Esophagus muscularis mucosa (tissue), 4 donors: ENCODE measurements around the gene CTF1. TPM values are rescaled to one million over a fixed set of nuclear protein-coding genes. Genes with fewer than 3 reads are reported as not detected.
A peak's percentile ranks its signal among the peaks of the same experiment; 100 is the strongest.
"Not testable (repeated sequence)": the region's sequence is repeated elsewhere in the genome, so short reads cannot be mapped to it uniquely, and the experiment has no call there.

Experiments used
- DNase-seq: peaks from one replicate; pipeline ENCODE4 v3.0.0-alpha.2; 2017; ENCODE audit errors: extremely low spot score
- H3K27ac ChIP-seq, 4 donors: fragments of 200-600 bp; sonication (generic); replicated peaks in 1 of 4; 1 replicate in 3 of 4; 2 replicates in 1 of 4; pipeline ENCODE4 v1.5.1; 2016 to 2019; ENCODE audit warnings: mild to moderate bottlenecking in 1 of 4
- H3K27me3 ChIP-seq, 4 donors: fragments of 200-600 bp; sonication (generic); one replicate each; pipeline versions ENCODE4 v1.5.1 to v1.6.0; 2016 to 2019
- H3K36me3 ChIP-seq, 4 donors: fragments of 200-600 bp; sonication (generic); one replicate each; pipeline ENCODE4 v1.5.1; 2016 to 2019
- H3K4me1 ChIP-seq, 4 donors: fragments of 200-600 bp; sonication (generic); one replicate each; pipeline ENCODE4 v1.5.1; 2016 to 2019
- H3K4me3 ChIP-seq, 4 donors: fragments of 200-600 bp; sonication (generic); 1 replicate in 2 of 4; 2 replicates in 2 of 4; pipeline ENCODE4 v1.5.1; 2016 to 2019; ENCODE audit warnings: mild to moderate bottlenecking in 4 of 4, moderate library complexity in 1 of 4
- H3K9me3 ChIP-seq, 4 donors: fragments of 200-600 bp; sonication (generic); 1 replicate in 3 of 4; 2 replicates in 1 of 4; pipeline ENCODE4 v1.5.1; 2016 to 2019
- EP300 ChIP-seq: sonication (generic); formaldehyde crosslinking; IDR thresholded peaks from one replicate; pipeline ENCODE4 v1.6.1; 2017; ENCODE audit warnings: antibody characterized with exemption
- POLR2A ChIP-seq: fragments of 450-650 bp; IDR thresholded peaks from one replicate; pipeline ENCODE4 v1.6.1; 2017; ENCODE audit warnings: antibody characterized with exemption, moderate library complexity, mild to moderate bottlenecking, low read depth
- POLR2AphosphoS5 ChIP-seq, 2 donors: sonication (generic); formaldehyde crosslinking; IDR thresholded peaks; one replicate each; pipeline ENCODE4 v1.6.1; 2017; ENCODE audit warnings: antibody characterized with exemption in 2 of 2
- WGBS: methylation state at CpG from one replicate; pipeline ENCODE4 v1.1.5; 2018; 5-methylcytosine and 5-hydroxymethylcytosine counted together
- intact Hi-C: fragments of 100-400 bp; cut with DNase I; formaldehyde crosslinking; loops from one replicate; pipeline ENCODE4 v1.15.1; 2023
- total RNA-seq, 4 donors: library from RNA; depleted of rRNA; stranded (reverse); fragments of >200 nt; gene quantifications; one replicate each; pipeline versions ENCODE4 v1.1.0 to v1.2.1, GENCODE V29; 2016
- TF ChIP-seq, protein P1 (sequence below), 3 experiments: fragments of 200-600 bp in 2 of 3; fragments of 450-650 bp in 1 of 3; sonication (generic) in 2 of 3; IDR thresholded peaks; one replicate each; pipeline ENCODE4 v1.5.1; 2017 to 2019; ENCODE audit warnings: antibody characterized with exemption in 3 of 3, mild to moderate bottlenecking in 2 of 3, moderate library complexity in 1 of 3

The CTF1 gene
- total RNA-seq, 4 donors from 2014 or later = 6.2 to 18.8 (median 10.9) TPM

DNA sequence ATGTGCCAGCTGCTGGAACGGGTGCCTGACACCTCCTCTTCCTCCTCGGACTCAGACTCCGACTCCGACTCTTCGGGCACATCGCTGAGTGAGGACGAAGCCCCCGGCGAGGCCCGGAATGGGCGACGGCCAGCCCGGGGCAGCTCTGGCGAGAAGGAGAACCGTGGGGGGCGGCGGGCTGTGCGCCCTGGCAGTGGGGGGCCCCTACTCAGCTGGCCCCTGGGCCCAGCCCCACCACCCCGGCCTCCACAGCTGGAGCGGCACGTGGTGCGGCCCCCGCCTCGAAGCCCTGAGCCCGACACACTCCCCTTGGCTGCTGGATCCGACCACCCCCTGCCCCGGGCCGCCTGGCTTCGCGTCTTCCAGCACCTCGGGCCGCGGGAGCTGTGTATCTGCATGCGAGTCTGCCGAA, 33.8 kb downstream of the CTF1 start:
- Histone ChIP-seq H3K27me3 (no peaks in the 10 kb centered on the region), H3K4me3 (no peak overlapping the region), H3K27ac (no peak overlapping the region), H3K36me3 (peaks cover 20 to 85% (median 50%) of the 10 kb centered on the region in 4 donors), H3K9me3 (no peaks in the 10 kb centered on the region), H3K4me1 (peaks cover 11 to 36% (median 17%) of the 10 kb centered on the region in 4 donors)
- intact Hi-C loops = no loop called here
- DNase-seq = no peak
- WGBS = 93% methylated on average over 35 of the region's 35 CpGs
- TF ChIP-seq EP300 (no peak), POLR2A (no peak), POLR2AphosphoS5 (IDR thresholded peaks at IDR 0.05) (no peak)
- TF ChIP-seq, protein P1, sequence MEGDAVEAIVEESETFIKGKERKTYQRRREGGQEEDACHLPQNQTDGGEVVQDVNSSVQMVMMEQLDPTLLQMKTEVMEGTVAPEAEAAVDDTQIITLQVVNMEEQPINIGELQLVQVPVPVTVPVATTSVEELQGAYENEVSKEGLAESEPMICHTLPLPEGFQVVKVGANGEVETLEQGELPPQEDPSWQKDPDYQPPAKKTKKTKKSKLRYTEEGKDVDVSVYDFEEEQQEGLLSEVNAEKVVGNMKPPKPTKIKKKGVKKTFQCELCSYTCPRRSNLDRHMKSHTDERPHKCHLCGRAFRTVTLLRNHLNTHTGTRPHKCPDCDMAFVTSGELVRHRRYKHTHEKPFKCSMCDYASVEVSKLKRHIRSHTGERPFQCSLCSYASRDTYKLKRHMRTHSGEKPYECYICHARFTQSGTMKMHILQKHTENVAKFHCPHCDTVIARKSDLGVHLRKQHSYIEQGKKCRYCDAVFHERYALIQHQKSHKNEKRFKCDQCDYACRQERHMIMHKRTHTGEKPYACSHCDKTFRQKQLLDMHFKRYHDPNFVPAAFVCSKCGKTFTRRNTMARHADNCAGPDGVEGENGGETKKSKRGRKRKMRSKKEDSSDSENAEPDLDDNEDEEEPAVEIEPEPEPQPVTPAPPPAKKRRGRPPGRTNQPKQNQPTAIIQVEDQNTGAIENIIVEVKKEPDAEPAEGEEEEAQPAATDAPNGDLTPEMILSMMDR (IDR thresholded peaks at IDR 0.05) = no peak

DNA sequence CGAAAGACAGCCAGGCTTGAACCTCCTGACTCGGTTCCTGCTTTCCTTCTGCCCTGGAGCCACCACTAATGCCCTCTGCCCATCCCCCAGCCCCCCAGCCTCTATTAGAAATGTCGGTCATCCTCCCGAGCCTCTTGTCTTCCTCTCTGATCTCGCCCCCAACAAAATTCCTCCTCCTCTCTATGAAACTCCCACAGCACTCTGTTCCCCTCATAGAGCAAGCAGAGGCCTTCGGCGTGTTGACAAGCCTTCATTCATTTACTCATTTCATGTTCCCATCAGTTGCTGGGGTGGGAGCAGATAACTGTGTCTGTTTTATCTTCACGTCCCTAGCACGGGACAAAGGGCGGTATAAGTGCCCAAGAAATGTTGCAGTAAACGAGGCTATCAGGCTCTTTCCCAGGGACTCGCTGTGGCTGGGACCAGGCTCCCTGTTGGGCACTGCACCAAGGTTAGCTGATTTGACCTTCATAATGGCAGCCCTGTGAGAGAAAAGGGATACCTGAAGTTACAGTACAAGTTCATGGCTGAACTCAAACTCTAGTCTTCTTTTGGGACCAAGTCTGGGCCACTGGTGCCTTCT, 34.7 kb downstream of the CTF1 start:
- WGBS = 66% methylated on average over 12 of the region's 12 CpGs
- no peak for DNase-seq
- H3K9me3 ChIP-seq = no peaks in the 10 kb centered on the region
- no peak overlapping the region for H3K4me3 ChIP-seq
- TF ChIP-seq POLR2A (no peak), EP300 (no peak)
- H3K27ac ChIP-seq = no peak overlapping the region
- intact Hi-C loops = no loop called here
- peaks cover 11 to 30% (median 12%) of the 10 kb centered on the region in 4 donors for H3K4me1 ChIP-seq
- no peaks in the 10 kb centered on the region for H3K27me3 ChIP-seq
- peaks cover 20 to 85% (median 54%) of the 10 kb centered on the region in 4 donors for H3K36me3 ChIP-seq

DNA sequence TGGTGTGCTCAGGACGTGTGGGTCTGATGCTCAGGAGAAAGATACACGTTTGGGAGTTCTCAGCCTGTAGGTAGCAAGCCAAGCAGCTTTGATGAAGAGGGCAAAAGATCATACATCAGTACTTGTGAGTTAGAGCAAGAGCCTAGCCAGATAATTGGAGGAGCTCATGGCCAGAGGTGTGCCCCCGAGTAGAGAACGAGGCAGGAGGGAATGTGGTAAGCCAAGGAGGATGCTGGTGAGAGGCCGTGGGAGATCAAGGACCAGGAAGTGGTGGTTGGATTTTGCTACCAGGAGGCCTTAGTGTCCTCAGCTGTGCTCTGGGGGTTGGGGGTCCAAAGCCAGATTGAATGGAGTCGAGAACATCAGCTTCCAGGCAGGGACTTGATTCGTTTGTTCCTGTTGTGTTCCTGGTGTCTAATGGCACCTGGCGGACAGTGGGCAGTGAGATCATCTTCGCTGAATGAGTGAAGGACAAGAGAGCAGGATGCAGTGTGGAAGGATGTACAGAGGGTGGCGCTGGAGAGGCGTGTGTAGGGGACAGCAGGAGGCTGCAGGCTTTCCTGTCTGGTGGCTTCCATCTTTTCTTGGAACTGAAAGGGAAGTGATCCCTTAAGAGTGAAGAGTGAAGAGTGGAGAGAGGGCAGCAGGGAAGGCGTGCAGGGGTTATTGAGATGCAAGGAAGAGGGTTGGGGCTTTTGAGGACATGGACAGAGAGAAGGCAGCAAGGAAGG, 38.6 kb downstream of the CTF1 start:
- peak overlapping the region in 2 of 4 donors; percentile 4 to 22 for H3K27ac ChIP-seq
- peaks cover 6 to 18% (median 12%) of the 10 kb centered on the region in 4 donors for H3K4me1 ChIP-seq
- TF ChIP-seq, protein P1 (IDR thresholded peaks at IDR 0.05) = peak in 2 of 3 experiments; percentile 44 to 60
- TF ChIP-seq EP300 = no peak
- WGBS = 62% methylated on average over 12 of the region's 12 CpGs
- H3K36me3 ChIP-seq = peaks cover 20 to 74% (median 56%) of the 10 kb centered on the region in 4 donors
- no peak overlapping the region for H3K4me3 ChIP-seq
- no peaks in the 10 kb centered on the region for H3K27me3 ChIP-seq
- intact Hi-C loops = no loop called here
- DNase-seq = no peak
- no peaks in the 10 kb centered on the region for H3K9me3 ChIP-seq

DNA sequence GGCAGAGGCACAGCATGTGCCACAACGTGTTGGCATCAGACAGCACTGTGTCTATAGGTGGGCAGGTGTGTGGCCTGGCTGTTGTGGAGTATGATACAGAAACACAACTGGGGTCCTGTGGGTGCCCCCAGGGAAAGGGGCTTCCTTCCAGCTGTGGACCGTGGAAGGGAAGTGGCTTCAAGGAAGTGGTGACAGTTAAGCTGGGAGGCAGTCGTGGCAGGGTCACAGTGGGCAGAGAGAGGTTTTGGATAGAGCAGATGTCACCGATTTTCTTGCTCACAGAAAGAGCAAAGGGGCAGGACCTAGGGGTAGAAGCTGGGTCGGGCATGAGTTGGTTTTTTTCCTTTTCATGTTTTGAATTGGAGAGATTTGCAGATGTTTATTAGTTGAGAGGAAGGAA, 41.3 kb downstream of the CTF1 start:
- TF ChIP-seq, protein P1 (IDR thresholded peaks at IDR 0.05) = no peak
- no peak for TF ChIP-seq POLR2AphosphoS5 (IDR thresholded peaks at IDR 0.05)
- TF ChIP-seq POLR2A = no peak
- no peak for TF ChIP-seq EP300
- Histone ChIP-seq H3K27me3 (no peaks in the 10 kb centered on the region), H3K4me3 (no peak overlapping the region), H3K9me3 (no peaks in the 10 kb centered on the region), H3K4me1 (peaks cover 4 to 28% (median 21%) of the 10 kb centered on the region in 4 donors), H3K27ac (peak overlapping the region; percentile 35 to 48 (median 44)), H3K36me3 (peaks cover 3 to 64% (median 40%) of the 10 kb centered on the region in 4 donors)
- 63% methylated on average over 5 of the region's 5 CpGs for WGBS
- no peak for DNase-seq
- intact Hi-C loops = no loop called here

DNA sequence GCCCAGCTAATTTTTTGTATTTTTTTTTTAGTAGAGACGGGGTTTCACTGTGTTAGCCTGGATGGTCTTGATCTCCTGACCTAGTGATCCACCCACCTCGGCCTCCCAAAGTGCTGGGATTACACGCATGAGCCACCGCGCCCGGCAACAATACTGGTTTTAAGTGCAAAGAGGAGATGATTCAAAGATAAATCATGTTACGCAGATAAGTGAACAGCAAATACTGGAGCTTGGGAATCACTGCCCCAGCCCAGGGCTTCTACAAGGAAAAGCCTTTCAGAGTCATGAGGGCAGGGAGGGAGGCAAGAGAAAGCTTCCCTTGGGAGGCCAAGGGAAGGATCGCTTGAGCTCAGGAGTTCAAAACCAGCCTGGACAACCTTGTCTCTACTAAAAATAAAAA, 43.2 kb downstream of the CTF1 start:
- H3K9me3 ChIP-seq, DNase-seq, intact Hi-C loops, H3K27ac ChIP-seq, H3K4me3 ChIP-seq, H3K27me3 ChIP-seq: not testable (repeated sequence)
- Histone ChIP-seq H3K36me3 (peaks cover 0 to 64% (median 43%) of the 10 kb centered on the region in 4 donors), H3K4me1 (peaks cover 4 to 28% (median 21%) of the 10 kb centered on the region in 4 donors)
- WGBS = 89% methylated on average over 7 of the region's 8 CpGs
